Activated CD8-positive, alpha-beta memory T cell treated with anti-CD3 and anti-CD28 coated beads, Interleukin-2, amount 10 ng/mL, durations not matched to agents 7 days and 5 days (primary cell): Measurements from ENCODE around the gene ADGB. TPM values are rescaled to one million over a fixed set of nuclear protein-coding genes. Genes with fewer than 3 reads are reported as not detected.

Source experiments
- ATAC-seq: fragments of 150-1000 bp; cut with Tn5 transposase; one replicate; pipeline ENCODE4 v1.10.0; 2021; ENCODE audit warnings: moderate library complexity
- CTCF ChIA-PET: fragments of 350-600 bp; sonication (Branson Sonifier 250); formaldehyde crosslinking; loops from one replicate; lab custom pipeline; 2021; ENCODE audit warnings: antibody characterized with exemption; lab: Charles Lee
- DNase-seq: peaks from one replicate; pipeline ENCODE4 v3.0.0-alpha.2; 2020
- H3K27ac Mint-ChIP-seq: one replicate; pipeline ENCODE4 v1.8.0; 2021; ENCODE audit warnings: mild to moderate bottlenecking, mixed read lengths
- H3K27me3 Mint-ChIP-seq: one replicate; pipeline ENCODE4 v1.8.0; 2021; ENCODE audit warnings: mixed read lengths
- H3K36me3 Mint-ChIP-seq: one replicate; pipeline ENCODE4 v1.8.0; 2021; ENCODE audit warnings: mild to moderate bottlenecking, mixed read lengths
- H3K4me1 Mint-ChIP-seq: one replicate; pipeline ENCODE4 v1.8.0; 2021; ENCODE audit warnings: mixed read lengths
- H3K4me3 Mint-ChIP-seq: one replicate; pipeline ENCODE4 v1.8.0; 2021; ENCODE audit warnings: mild to moderate bottlenecking, moderate library complexity, mixed read lengths
- H3K9me3 Mint-ChIP-seq: one replicate; pipeline ENCODE4 v1.8.0; 2022; ENCODE audit warnings: low read depth, mixed read lengths
- total RNA-seq, 2 experiments: library from RNA; stranded (reverse); gene quantifications; one replicate each; pipeline ENCODE4 v1.2.3, GENCODE V29; 2021

ADGB gene
- total RNA-seq, 2 experiments from 2014 or later = not detected

- CTCF ChIA-PET = no interaction called here
- ATAC-seq (no peak), DNase-seq (no peak)
- Mint-ChIP-seq H3K4me3 (no peak overlapping the region), H3K27me3 (no peaks in the 10 kb centered on the region), H3K4me1 (no peaks in the 10 kb centered on the region), H3K27ac (no peak overlapping the region), H3K9me3 (no peaks in the 10 kb centered on the region), H3K36me3 (no peaks in the 10 kb centered on the region)
These were observed 52.7 kb downstream of the ADGB start for GRCh38 chr6:146651482-146651863.

- Mint-ChIP-seq H3K36me3 (no peaks in the 10 kb centered on the region), H3K27me3 (no peaks in the 10 kb centered on the region), H3K9me3 (no peaks in the 10 kb centered on the region), H3K4me3 (no peak overlapping the region), H3K4me1 (no peaks in the 10 kb centered on the region), H3K27ac (no peak overlapping the region)
- DNase-seq (no peak), ATAC-seq (no peak)
- CTCF ChIA-PET = interaction anchor here (1.1 kb wide), 1 partner anchor 17 kb away, joined by 3 read pairs; no protein-coding TSS in a partner anchor
These were observed 58.7 kb downstream of the ADGB start for GRCh38 chr6:146657432-146657831.

- Mint-ChIP-seq H3K9me3 (no peaks in the 10 kb centered on the region), H3K4me1 (no peaks in the 10 kb centered on the region), H3K36me3 (no peaks in the 10 kb centered on the region), H3K4me3 (no peak overlapping the region), H3K27ac (no peak overlapping the region), H3K27me3 (no peaks in the 10 kb centered on the region)
- no peak for DNase-seq
- CTCF ChIA-PET = no interaction called here
- ATAC-seq = no peak
These were observed 66.1 kb downstream of the ADGB start for GRCh38 chr6:146664871-146665360.

- H3K27me3 Mint-ChIP-seq = no peaks in the 10 kb centered on the region
- H3K4me1 Mint-ChIP-seq = no peaks in the 10 kb centered on the region
- H3K9me3 Mint-ChIP-seq = no peaks in the 10 kb centered on the region
- H3K36me3 Mint-ChIP-seq = no peaks in the 10 kb centered on the region
- no peak for DNase-seq
- ATAC-seq = no peak
- no peak overlapping the region for H3K4me3 Mint-ChIP-seq
- CTCF ChIA-PET = no interaction called here
- no peak overlapping the region for H3K27ac Mint-ChIP-seq
These were observed 68.1 kb downstream of the ADGB start for GRCh38 chr6:146666909-146667308.

GRCh38 chr6:146670161-146670560 lies 71.4 kb downstream of the ADGB start:
- CTCF ChIA-PET = no interaction called here
- H3K27me3 Mint-ChIP-seq = no peaks in the 10 kb centered on the region
- no peaks in the 10 kb centered on the region for H3K36me3 Mint-ChIP-seq
- DNase-seq = no peak
- H3K27ac Mint-ChIP-seq = no peak overlapping the region
- H3K9me3 Mint-ChIP-seq = no peaks in the 10 kb centered on the region
- H3K4me3 Mint-ChIP-seq = no peak overlapping the region
- no peak for ATAC-seq
- H3K4me1 Mint-ChIP-seq = no peaks in the 10 kb centered on the region

- no peaks in the 10 kb centered on the region for H3K4me1 Mint-ChIP-seq
- H3K27ac Mint-ChIP-seq = no peak overlapping the region
- no peaks in the 10 kb centered on the region for H3K9me3 Mint-ChIP-seq
- ATAC-seq = no peak
- CTCF ChIA-PET = no interaction called here
- no peak for DNase-seq
- no peak overlapping the region for H3K4me3 Mint-ChIP-seq
- no peaks in the 10 kb centered on the region for H3K27me3 Mint-ChIP-seq
- H3K36me3 Mint-ChIP-seq = no peaks in the 10 kb centered on the region
These were observed 74.3 kb downstream of the ADGB start for GRCh38 chr6:146673069-146673468.

GRCh38 chr6:146679386-146679785 lies 80.6 kb downstream of the ADGB start:
- Mint-ChIP-seq H3K4me3 (no peak overlapping the region), H3K27ac (no peak overlapping the region), H3K4me1 (no peaks in the 10 kb centered on the region), H3K27me3 (no peaks in the 10 kb centered on the region), H3K9me3 (no peaks in the 10 kb centered on the region), H3K36me3 (no peaks in the 10 kb centered on the region)
- DNase-seq (no peak), ATAC-seq (no peak)
- CTCF ChIA-PET = no interaction called here

GRCh38 chr6:146682919-146683318 lies 84.1 kb downstream of the ADGB start:
- CTCF ChIA-PET = no interaction called here
- Mint-ChIP-seq H3K36me3 (no peaks in the 10 kb centered on the region), H3K4me1 (no peaks in the 10 kb centered on the region), H3K9me3 (no peaks in the 10 kb centered on the region), H3K27me3 (no peaks in the 10 kb centered on the region), H3K27ac (no peak overlapping the region), H3K4me3 (no peak overlapping the region)
- DNase-seq (no peak), ATAC-seq (no peak)

GRCh38 chr6:146689806-146690205 lies 91.0 kb downstream of the ADGB start:
- DNase-seq (no peak), ATAC-seq (no peak)
- H3K9me3 Mint-ChIP-seq = no peaks in the 10 kb centered on the region
- no peak overlapping the region for H3K4me3 Mint-ChIP-seq
- CTCF ChIA-PET = no interaction called here
- H3K27me3 Mint-ChIP-seq = no peaks in the 10 kb centered on the region
- no peaks in the 10 kb centered on the region for H3K36me3 Mint-ChIP-seq
- H3K27ac Mint-ChIP-seq = no peak overlapping the region
- no peaks in the 10 kb centered on the region for H3K4me1 Mint-ChIP-seq

- no peak for ATAC-seq
- H3K27me3 Mint-ChIP-seq = no peaks in the 10 kb centered on the region
- no peak overlapping the region for H3K4me3 Mint-ChIP-seq
- no peak overlapping the region for H3K27ac Mint-ChIP-seq
- H3K9me3 Mint-ChIP-seq = no peaks in the 10 kb centered on the region
- H3K4me1 Mint-ChIP-seq = no peaks in the 10 kb centered on the region
- no peaks in the 10 kb centered on the region for H3K36me3 Mint-ChIP-seq
- DNase-seq = no peak
- CTCF ChIA-PET = interaction anchor here (1.0 to 1.6 kb wide), 2 partner anchors 12 to 16 kb away, joined by 3 to 4 read pairs; no protein-coding TSS in a partner anchor
These were observed 94.6 kb downstream of the ADGB start for GRCh38 chr6:146693342-146693741.

GRCh38 chr6:146697921-146698320 lies 99.1 kb downstream of the ADGB start:
- Mint-ChIP-seq H3K36me3 (no peaks in the 10 kb centered on the region), H3K4me3 (no peak overlapping the region), H3K4me1 (no peaks in the 10 kb centered on the region), H3K9me3 (no peaks in the 10 kb centered on the region), H3K27ac (no peak overlapping the region), H3K27me3 (no peaks in the 10 kb centered on the region)
- CTCF ChIA-PET = no interaction called here
- ATAC-seq (no peak), DNase-seq (no peak)

GRCh38 chr6:146700078-146700686 lies 101.4 kb downstream of the ADGB start:
- peak; percentile 57 for ATAC-seq
- no peak overlapping the region for H3K4me3 Mint-ChIP-seq
- H3K4me1 Mint-ChIP-seq = no peaks in the 10 kb centered on the region
- no peaks in the 10 kb centered on the region for H3K27me3 Mint-ChIP-seq
- H3K36me3 Mint-ChIP-seq = no peaks in the 10 kb centered on the region
- no peaks in the 10 kb centered on the region for H3K9me3 Mint-ChIP-seq
- H3K27ac Mint-ChIP-seq = no peak overlapping the region
- CTCF ChIA-PET = interaction anchor here (1.0 kb wide), 1 partner anchor 122 kb away, joined by 3 read pairs; no protein-coding TSS in a partner anchor
- DNase-seq = no peak

GRCh38 chr6:146701632-146702031 lies 102.9 kb downstream of the ADGB start:
- Mint-ChIP-seq H3K9me3 (no peaks in the 10 kb centered on the region), H3K4me1 (no peaks in the 10 kb centered on the region), H3K36me3 (no peaks in the 10 kb centered on the region), H3K4me3 (no peak overlapping the region), H3K27me3 (no peaks in the 10 kb centered on the region), H3K27ac (no peak overlapping the region)
- CTCF ChIA-PET = no interaction called here
- ATAC-seq (no peak), DNase-seq (no peak)

GRCh38 chr6:146709036-146709622 lies 110.4 kb downstream of the ADGB start:
- no peaks in the 10 kb centered on the region for H3K36me3 Mint-ChIP-seq
- no peaks in the 10 kb centered on the region for H3K9me3 Mint-ChIP-seq
- H3K27me3 Mint-ChIP-seq = no peaks in the 10 kb centered on the region
- no peaks in the 10 kb centered on the region for H3K4me1 Mint-ChIP-seq
- DNase-seq (no peak), ATAC-seq (no peak)
- H3K4me3 Mint-ChIP-seq = no peak overlapping the region
- CTCF ChIA-PET = no interaction called here
- H3K27ac Mint-ChIP-seq = no peak overlapping the region
